GM21529 (cell line): Measurements from ENCODE around the gene KL.

Experiments
- ATAC-seq: cut with Tn5 transposase; IDR thresholded peaks from one replicate; pipeline ENCODE4 v1.9.1; 2021; ENCODE audit not compliant: unreplicated experiment

Gene KL

GRCh38 chr13:33016414-33017322, at the start of gene KL:
Gene KL (plus strand): TSS chr13:33016423. CDS start chr13:33016441, 18 bp downstream.
- ATAC-seq: no peak

GRCh38 chr13:32967584-32968182, 48.5 kb upstream of the KL start:
- no peak for ATAC-seq

- no peak for ATAC-seq
These were observed 47.9 kb upstream of the KL start for GRCh38 chr13:32968316-32968715.

GRCh38 chr13:32968793-32969192, 47.4 kb upstream of the KL start:
- no peak for ATAC-seq

GRCh38 chr13:32969516-32969941, 46.7 kb upstream of the KL start:
- peak; percentile 95 for ATAC-seq

GRCh38 chr13:32976056-32976805, 40.0 kb upstream of the KL start:
- no peak for ATAC-seq

GRCh38 chr13:32976912-32977311, 39.3 kb upstream of the KL start:
- ATAC-seq: no peak

- no peak for ATAC-seq
These were observed 38.9 kb upstream of the KL start for GRCh38 chr13:32977321-32977720.

GRCh38 chr13:32978278-32978677, 37.9 kb upstream of the KL start:
- ATAC-seq: no peak

- no peak for ATAC-seq
These were observed 33.2 kb upstream of the KL start for GRCh38 chr13:32983058-32983457.

- no peak for ATAC-seq
These were observed 31.2 kb upstream of the KL start for GRCh38 chr13:32984857-32985626.

GRCh38 chr13:32986552-32986951, 29.7 kb upstream of the KL start:
- ATAC-seq: no peak

- ATAC-seq: no peak
These were observed 28.8 kb upstream of the KL start for GRCh38 chr13:32987462-32987861.

GRCh38 chr13:32988608-32989289, 27.5 kb upstream of the KL start:
- no peak for ATAC-seq

- ATAC-seq: no peak
These were observed 26.9 kb upstream of the KL start for GRCh38 chr13:32989290-32989667.

- no peak for ATAC-seq
These were observed 26.3 kb upstream of the KL start for GRCh38 chr13:32989942-32990341.

- ATAC-seq: no peak
These were observed 23.1 kb upstream of the KL start for GRCh38 chr13:32993145-32993544.

GRCh38 chr13:32997399-32997798, 18.8 kb upstream of the KL start:
- no peak for ATAC-seq

GRCh38 chr13:32998966-32999365, 17.3 kb upstream of the KL start:
- ATAC-seq: no peak

- no peak for ATAC-seq
These were observed 15.9 kb upstream of the KL start for GRCh38 chr13:33000365-33000764.
